ENCODE data around the gene MINDY4.

The MINDY4 gene

GRCh38 chr7:30915751-30916150 lies 144.5 kb downstream of the MINDY4 start:
- peaks cover 5% of the 10 kb centered on the region for H3K27me3 Mint-ChIP-seq
- no peaks in the 10 kb centered on the region for H3K9me3 Mint-ChIP-seq
- H3K4me1 Mint-ChIP-seq, result peaks cover 2% of the 10 kb centered on the region
- ATAC-seq (ENCODE audit: low read depth) (no peak), DNase-seq (ENCODE audit: low spot score in 2 of 2) (no peak)
- H3K4me3 Mint-ChIP-seq, result no peak overlapping the region
- H3K27ac Mint-ChIP-seq, result no peak overlapping the region
- no peaks in the 10 kb centered on the region for H3K36me3 Mint-ChIP-seq

GRCh38 chr7:30916255-30916654 lies 145.0 kb downstream of the MINDY4 start:
- no peak for DNase-seq (ENCODE audit: low spot score in 2 of 2)
- H3K4me3 Mint-ChIP-seq, result no peak overlapping the region
- H3K27me3 Mint-ChIP-seq, result peaks cover 7% of the 10 kb centered on the region
- no peak overlapping the region for H3K27ac Mint-ChIP-seq
- no peaks in the 10 kb centered on the region for H3K4me1 Mint-ChIP-seq
- H3K9me3 Mint-ChIP-seq, result no peaks in the 10 kb centered on the region
- no peak for ATAC-seq (ENCODE audit: low read depth)
- no peaks in the 10 kb centered on the region for H3K36me3 Mint-ChIP-seq

- no peak for DNase-seq (ENCODE audit: low spot score in 2 of 2)
- Mint-ChIP-seq H3K27me3 (peaks cover 5% of the 10 kb centered on the region), H3K4me3 (no peak overlapping the region), H3K27ac (no peak overlapping the region), H3K9me3 (no peaks in the 10 kb centered on the region), H3K4me1 (no peaks in the 10 kb centered on the region), H3K36me3 (no peaks in the 10 kb centered on the region)
- no peak for ATAC-seq (ENCODE audit: low read depth)
These were observed 145.6 kb downstream of the MINDY4 start for GRCh38 chr7:30916767-30917166.

- Mint-ChIP-seq H3K27ac (no peak overlapping the region), H3K4me1 (no peaks in the 10 kb centered on the region), H3K36me3 (no peaks in the 10 kb centered on the region), H3K4me3 (no peak overlapping the region), H3K9me3 (no peaks in the 10 kb centered on the region), H3K27me3 (peaks cover 3% of the 10 kb centered on the region)
- DNase-seq (ENCODE audit: low spot score in 2 of 2) (no peak), ATAC-seq (ENCODE audit: low read depth) (no peak)
These were observed 146.1 kb downstream of the MINDY4 start for GRCh38 chr7:30917216-30917893.

GRCh38 chr7:30918676-30919075 lies 147.5 kb downstream of the MINDY4 start:
- DNase-seq (ENCODE audit: low spot score in 2 of 2), result no peak
- Mint-ChIP-seq H3K36me3 (no peaks in the 10 kb centered on the region), H3K9me3 (no peaks in the 10 kb centered on the region), H3K4me1 (no peaks in the 10 kb centered on the region), H3K27me3 (peaks cover 1% of the 10 kb centered on the region), H3K4me3 (no peak overlapping the region), H3K27ac (no peak overlapping the region)
- ATAC-seq (ENCODE audit: low read depth), result no peak

- DNase-seq (ENCODE audit: low spot score in 2 of 2) (no peak), ATAC-seq (ENCODE audit: low read depth) (no peak)
- no peaks in the 10 kb centered on the region for H3K4me1 Mint-ChIP-seq
- no peaks in the 10 kb centered on the region for H3K9me3 Mint-ChIP-seq
- no peaks in the 10 kb centered on the region for H3K36me3 Mint-ChIP-seq
- no peak overlapping the region for H3K27ac Mint-ChIP-seq
- H3K27me3 Mint-ChIP-seq, result peaks cover 1% of the 10 kb centered on the region
- H3K4me3 Mint-ChIP-seq, result no peak overlapping the region
These were observed 148.9 kb downstream of the MINDY4 start for GRCh38 chr7:30920021-30920583.

GRCh38 chr7:30920584-30921539 lies 149.6 kb downstream of the MINDY4 start:
- DNase-seq (ENCODE audit: low spot score in 2 of 2), result no peak
- Mint-ChIP-seq H3K27me3 (peaks cover 1% of the 10 kb centered on the region), H3K9me3 (no peaks in the 10 kb centered on the region), H3K27ac (no peak overlapping the region), H3K4me1 (no peaks in the 10 kb centered on the region), H3K36me3 (no peaks in the 10 kb centered on the region), H3K4me3 (no peak overlapping the region)
- ATAC-seq (ENCODE audit: low read depth), result no peak

- no peak for ATAC-seq (ENCODE audit: low read depth)
- Mint-ChIP-seq H3K36me3 (no peaks in the 10 kb centered on the region), H3K4me1 (no peaks in the 10 kb centered on the region), H3K27ac (no peak overlapping the region), H3K4me3 (no peak overlapping the region), H3K27me3 (peaks cover 1% of the 10 kb centered on the region), H3K9me3 (peaks cover 2% of the 10 kb centered on the region)
- DNase-seq (ENCODE audit: low spot score in 2 of 2), result no peak
These were observed 150.6 kb downstream of the MINDY4 start for GRCh38 chr7:30921540-30922401.

- H3K36me3 Mint-ChIP-seq, result no peaks in the 10 kb centered on the region
- H3K4me1 Mint-ChIP-seq, result no peaks in the 10 kb centered on the region
- ATAC-seq (ENCODE audit: low read depth), result no peak
- H3K4me3 Mint-ChIP-seq, result no peak overlapping the region
- DNase-seq (ENCODE audit: low spot score in 2 of 2), result no peak
- peaks cover 1% of the 10 kb centered on the region for H3K27me3 Mint-ChIP-seq
- H3K27ac Mint-ChIP-seq, result no peak overlapping the region
- peaks cover 3% of the 10 kb centered on the region for H3K9me3 Mint-ChIP-seq
These were observed 151.4 kb downstream of the MINDY4 start for GRCh38 chr7:30922596-30922995.

GRCh38 chr7:30923009-30923773 lies 152.0 kb downstream of the MINDY4 start:
- DNase-seq (ENCODE audit: low spot score in 2 of 2), result no peak
- Mint-ChIP-seq H3K27ac (no peak overlapping the region), H3K27me3 (peaks cover 1% of the 10 kb centered on the region), H3K36me3 (no peaks in the 10 kb centered on the region), H3K4me1 (no peaks in the 10 kb centered on the region), H3K9me3 (peaks cover 3% of the 10 kb centered on the region), H3K4me3 (no peak overlapping the region)
- ATAC-seq (ENCODE audit: low read depth), result no peak

GRCh38 chr7:30923774-30924413 lies 152.7 kb downstream of the MINDY4 start:
- Mint-ChIP-seq H3K4me1 (no peaks in the 10 kb centered on the region), H3K27me3 (peaks cover 1% of the 10 kb centered on the region), H3K9me3 (peaks cover 3% of the 10 kb centered on the region), H3K4me3 (no peak overlapping the region), H3K27ac (no peak overlapping the region), H3K36me3 (no peaks in the 10 kb centered on the region)
- ATAC-seq (ENCODE audit: low read depth) (no peak), DNase-seq (ENCODE audit: low spot score in 2 of 2) (no peak)

GRCh38 chr7:30924624-30925023 lies 153.4 kb downstream of the MINDY4 start:
- Mint-ChIP-seq H3K9me3 (peaks cover 3% of the 10 kb centered on the region), H3K27me3 (peaks cover 3% of the 10 kb centered on the region)
- ATAC-seq (ENCODE audit: low read depth), result no peak

GRCh38 chr7:30925117-30925516 lies 153.9 kb downstream of the MINDY4 start:
- H3K4me3 Mint-ChIP-seq, result no peak overlapping the region

More at GRCh38 chr7:30924624-30925023, 153.4 kb downstream of the MINDY4 start:
- Mint-ChIP-seq H3K4me3 (no peak overlapping the region), H3K36me3 (no peaks in the 10 kb centered on the region), H3K4me1 (no peaks in the 10 kb centered on the region), H3K27ac (no peak overlapping the region)
- DNase-seq (ENCODE audit: low spot score in 2 of 2), result no peak

More at GRCh38 chr7:30925117-30925516, 153.9 kb downstream of the MINDY4 start:
- H3K4me1 Mint-ChIP-seq, result no peaks in the 10 kb centered on the region
- peaks cover 3% of the 10 kb centered on the region for H3K27me3 Mint-ChIP-seq
- DNase-seq (ENCODE audit: low spot score in 2 of 2), result no peak
- no peaks in the 10 kb centered on the region for H3K36me3 Mint-ChIP-seq
- H3K27ac Mint-ChIP-seq, result no peak overlapping the region
- no peak for ATAC-seq (ENCODE audit: low read depth)
- H3K9me3 Mint-ChIP-seq, result peaks cover 3% of the 10 kb centered on the region
